SKM-1 treated with dmso at 0.1 percent for 144 hours (cell line): ENCODE results near the gene C15orf61.

Source experiments
- DNase-seq: peaks from one replicate; lab custom pipeline; 2025; ENCODE audit not compliant: unreplicated experiment; lab: John Stamatoyannopoulos, UW

C15orf61 gene

GRCh38 chr15:67512933-67513714 is 7.8 kb upstream of the C15orf61 start:
- DNase-seq, result no peak

- no peak for DNase-seq
Measured at GRCh38 chr15:67515090-67515489, 5.8 kb upstream of the C15orf61 start.

GRCh38 chr15:67515557-67515956 is 5.4 kb upstream of the C15orf61 start:
- DNase-seq, result no peak

- DNase-seq, result peak; percentile 68
Measured at GRCh38 chr15:67520321-67521028, 456 bp upstream of the C15orf61 start.

- no peak for DNase-seq
Measured at GRCh38 chr15:67521783-67522568, 1.0 kb downstream of the C15orf61 start.

GRCh38 chr15:67523330-67523729 is 2.4 kb downstream of the C15orf61 start:
- no peak for DNase-seq

GRCh38 chr15:67524235-67524634 is 3.3 kb downstream of the C15orf61 start:
- DNase-seq, result no peak

- no peak for DNase-seq
Measured at GRCh38 chr15:67528513-67528912, 7.6 kb downstream of the C15orf61 start.

GRCh38 chr15:67531379-67531914 is 10.5 kb downstream of the C15orf61 start:
- no peak for DNase-seq

- no peak for DNase-seq
Measured at GRCh38 chr15:67533873-67534272, 12.9 kb downstream of the C15orf61 start.

GRCh38 chr15:67534360-67534759 is 13.4 kb downstream of the C15orf61 start:
- DNase-seq, result no peak

- no peak for DNase-seq
Measured at GRCh38 chr15:67537771-67538170, 16.8 kb downstream of the C15orf61 start.

GRCh38 chr15:67542420-67543347 is 21.8 kb downstream of the C15orf61 start, which contains the start of gene MAP2K5:
Gene MAP2K5, plus strand, starts transcription at chr15:67542703. Its CDS starts 633 bp downstream, at chr15:67543336.
- DNase-seq, result peak; percentile 39

- DNase-seq, result no peak
Measured at GRCh38 chr15:67543348-67543718, 22.4 kb downstream of the C15orf61 start.

GRCh38 chr15:67544475-67544874 is 23.5 kb downstream of the C15orf61 start:
- no peak for DNase-seq

GRCh38 chr15:67545864-67546263 is 24.9 kb downstream of the C15orf61 start:
- no peak for DNase-seq

GRCh38 chr15:67547064-67547463 is 26.1 kb downstream of the C15orf61 start:
- DNase-seq, result no peak

- no peak for DNase-seq
Measured at GRCh38 chr15:67547836-67548235, 26.9 kb downstream of the C15orf61 start.

GRCh38 chr15:67548236-67548852 is 27.4 kb downstream of the C15orf61 start:
- no peak for DNase-seq
